ENCODE results near the gene FGD6.

FGD6 gene

DNA sequence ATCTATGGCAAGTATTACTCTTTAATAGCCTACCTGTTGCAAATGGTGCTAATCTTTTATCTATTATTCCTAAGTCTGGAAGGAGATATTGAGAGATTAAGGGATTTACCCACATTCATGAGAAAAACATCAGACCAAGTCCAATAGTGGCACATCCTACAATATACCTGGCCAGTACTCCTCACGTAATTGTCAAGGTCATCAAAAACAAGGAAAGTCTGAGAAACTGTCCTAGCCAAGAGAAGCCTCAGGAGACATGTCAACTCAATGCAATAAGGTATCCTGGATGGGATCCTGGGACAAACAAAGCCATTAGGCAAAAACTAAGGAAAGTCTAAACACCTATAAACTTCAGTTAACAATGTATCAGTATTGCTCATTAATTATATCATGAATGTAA lies 156.3 kb downstream of the FGD6 start:
- ATAC-seq, result no peak
- TF ChIP-seq PPARA (CRISPR knock-in tag; IDR thresholded peaks at IDR 0.05; ENCODE audit: borderline replicate concordance) (no peak), OSR1 (CRISPR knock-in tag; IDR thresholded peaks at IDR 0.05) (no peak), ARNTL (CRISPR knock-in tag; IDR thresholded peaks at IDR 0.05; ENCODE audit: borderline replicate concordance, low read depth) (no peak), ZNF565 (CRISPR knock-in tag; conservative IDR thresholded peaks at IDR 0.05; ENCODE audit: low read depth) (no peak), ISL1 (CRISPR knock-in tag; IDR thresholded peaks at IDR 0.05) (no peak), ESRRG (CRISPR knock-in tag; IDR thresholded peaks at IDR 0.05) (no peak), TCF4 (CRISPR knock-in tag; IDR thresholded peaks at IDR 0.05; ENCODE audit: borderline replicate concordance) (no peak), RARB (CRISPR knock-in tag; IDR thresholded peaks at IDR 0.05) (no peak), ZNF70 (CRISPR knock-in tag; IDR thresholded peaks at IDR 0.05) (no peak), SNAI2 (CRISPR knock-in tag; IDR thresholded peaks at IDR 0.05) (no peak), CSDC2 (CRISPR knock-in tag; IDR thresholded peaks at IDR 0.05) (no peak), ZFP3 (CRISPR knock-in tag; IDR thresholded peaks at IDR 0.05) (no peak), GLIS3 (CRISPR knock-in tag; IDR thresholded peaks at IDR 0.05) (no peak), ZFP30 (CRISPR knock-in tag; IDR thresholded peaks at IDR 0.05) (no peak), BACH2 (CRISPR knock-in tag; IDR thresholded peaks at IDR 0.05; ENCODE audit: borderline replicate concordance) (no peak)
- TF ChIP-seq, protein P1, sequence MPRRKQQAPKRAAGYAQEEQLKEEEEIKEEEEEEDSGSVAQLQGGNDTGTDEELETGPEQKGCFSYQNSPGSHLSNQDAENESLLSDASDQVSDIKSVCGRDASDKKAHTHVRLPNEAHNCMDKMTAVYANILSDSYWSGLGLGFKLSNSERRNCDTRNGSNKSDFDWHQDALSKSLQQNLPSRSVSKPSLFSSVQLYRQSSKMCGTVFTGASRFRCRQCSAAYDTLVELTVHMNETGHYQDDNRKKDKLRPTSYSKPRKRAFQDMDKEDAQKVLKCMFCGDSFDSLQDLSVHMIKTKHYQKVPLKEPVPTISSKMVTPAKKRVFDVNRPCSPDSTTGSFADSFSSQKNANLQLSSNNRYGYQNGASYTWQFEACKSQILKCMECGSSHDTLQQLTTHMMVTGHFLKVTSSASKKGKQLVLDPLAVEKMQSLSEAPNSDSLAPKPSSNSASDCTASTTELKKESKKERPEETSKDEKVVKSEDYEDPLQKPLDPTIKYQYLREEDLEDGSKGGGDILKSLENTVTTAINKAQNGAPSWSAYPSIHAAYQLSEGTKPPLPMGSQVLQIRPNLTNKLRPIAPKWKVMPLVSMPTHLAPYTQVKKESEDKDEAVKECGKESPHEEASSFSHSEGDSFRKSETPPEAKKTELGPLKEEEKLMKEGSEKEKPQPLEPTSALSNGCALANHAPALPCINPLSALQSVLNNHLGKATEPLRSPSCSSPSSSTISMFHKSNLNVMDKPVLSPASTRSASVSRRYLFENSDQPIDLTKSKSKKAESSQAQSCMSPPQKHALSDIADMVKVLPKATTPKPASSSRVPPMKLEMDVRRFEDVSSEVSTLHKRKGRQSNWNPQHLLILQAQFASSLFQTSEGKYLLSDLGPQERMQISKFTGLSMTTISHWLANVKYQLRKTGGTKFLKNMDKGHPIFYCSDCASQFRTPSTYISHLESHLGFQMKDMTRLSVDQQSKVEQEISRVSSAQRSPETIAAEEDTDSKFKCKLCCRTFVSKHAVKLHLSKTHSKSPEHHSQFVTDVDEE (CRISPR knock-in tag; IDR thresholded peaks at IDR 0.05), result no peak
- TF ChIP-seq, protein P2, sequence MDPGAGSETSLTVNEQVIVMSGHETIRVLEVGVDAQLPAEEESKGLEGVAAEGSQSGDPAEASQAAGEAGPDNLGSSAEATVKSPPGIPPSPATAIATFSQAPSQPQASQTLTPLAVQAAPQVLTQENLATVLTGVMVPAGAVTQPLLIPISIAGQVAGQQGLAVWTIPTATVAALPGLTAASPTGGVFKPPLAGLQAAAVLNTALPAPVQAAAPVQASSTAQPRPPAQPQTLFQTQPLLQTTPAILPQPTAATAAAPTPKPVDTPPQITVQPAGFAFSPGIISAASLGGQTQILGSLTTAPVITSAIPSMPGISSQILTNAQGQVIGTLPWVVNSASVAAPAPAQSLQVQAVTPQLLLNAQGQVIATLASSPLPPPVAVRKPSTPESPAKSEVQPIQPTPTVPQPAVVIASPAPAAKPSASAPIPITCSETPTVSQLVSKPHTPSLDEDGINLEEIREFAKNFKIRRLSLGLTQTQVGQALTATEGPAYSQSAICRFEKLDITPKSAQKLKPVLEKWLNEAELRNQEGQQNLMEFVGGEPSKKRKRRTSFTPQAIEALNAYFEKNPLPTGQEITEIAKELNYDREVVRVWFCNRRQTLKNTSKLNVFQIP (CRISPR knock-in tag; IDR thresholded peaks at IDR 0.05; ENCODE audit: borderline replicate concordance, low read depth), result no peak
- TF ChIP-seq, protein P3, sequence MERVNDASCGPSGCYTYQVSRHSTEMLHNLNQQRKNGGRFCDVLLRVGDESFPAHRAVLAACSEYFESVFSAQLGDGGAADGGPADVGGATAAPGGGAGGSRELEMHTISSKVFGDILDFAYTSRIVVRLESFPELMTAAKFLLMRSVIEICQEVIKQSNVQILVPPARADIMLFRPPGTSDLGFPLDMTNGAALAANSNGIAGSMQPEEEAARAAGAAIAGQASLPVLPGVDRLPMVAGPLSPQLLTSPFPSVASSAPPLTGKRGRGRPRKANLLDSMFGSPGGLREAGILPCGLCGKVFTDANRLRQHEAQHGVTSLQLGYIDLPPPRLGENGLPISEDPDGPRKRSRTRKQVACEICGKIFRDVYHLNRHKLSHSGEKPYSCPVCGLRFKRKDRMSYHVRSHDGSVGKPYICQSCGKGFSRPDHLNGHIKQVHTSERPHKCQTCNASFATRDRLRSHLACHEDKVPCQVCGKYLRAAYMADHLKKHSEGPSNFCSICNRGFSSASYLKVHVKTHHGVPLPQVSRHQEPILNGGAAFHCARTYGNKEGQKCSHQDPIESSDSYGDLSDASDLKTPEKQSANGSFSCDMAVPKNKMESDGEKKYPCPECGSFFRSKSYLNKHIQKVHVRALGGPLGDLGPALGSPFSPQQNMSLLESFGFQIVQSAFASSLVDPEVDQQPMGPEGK (CRISPR knock-in tag; IDR thresholded peaks at IDR 0.05; ENCODE audit: borderline replicate concordance), result no peak
- TF ChIP-seq, protein P4, sequence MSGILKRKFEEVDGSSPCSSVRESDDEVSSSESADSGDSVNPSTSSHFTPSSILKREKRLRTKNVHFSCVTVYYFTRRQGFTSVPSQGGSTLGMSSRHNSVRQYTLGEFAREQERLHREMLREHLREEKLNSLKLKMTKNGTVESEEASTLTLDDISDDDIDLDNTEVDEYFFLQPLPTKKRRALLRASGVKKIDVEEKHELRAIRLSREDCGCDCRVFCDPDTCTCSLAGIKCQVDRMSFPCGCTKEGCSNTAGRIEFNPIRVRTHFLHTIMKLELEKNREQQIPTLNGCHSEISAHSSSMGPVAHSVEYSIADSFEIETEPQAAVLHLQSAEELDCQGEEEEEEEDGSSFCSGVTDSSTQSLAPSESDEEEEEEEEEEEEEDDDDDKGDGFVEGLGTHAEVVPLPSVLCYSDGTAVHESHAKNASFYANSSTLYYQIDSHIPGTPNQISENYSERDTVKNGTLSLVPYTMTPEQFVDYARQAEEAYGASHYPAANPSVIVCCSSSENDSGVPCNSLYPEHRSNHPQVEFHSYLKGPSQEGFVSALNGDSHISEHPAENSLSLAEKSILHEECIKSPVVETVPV (CRISPR knock-in tag; IDR thresholded peaks at IDR 0.05), result no peak

DNA sequence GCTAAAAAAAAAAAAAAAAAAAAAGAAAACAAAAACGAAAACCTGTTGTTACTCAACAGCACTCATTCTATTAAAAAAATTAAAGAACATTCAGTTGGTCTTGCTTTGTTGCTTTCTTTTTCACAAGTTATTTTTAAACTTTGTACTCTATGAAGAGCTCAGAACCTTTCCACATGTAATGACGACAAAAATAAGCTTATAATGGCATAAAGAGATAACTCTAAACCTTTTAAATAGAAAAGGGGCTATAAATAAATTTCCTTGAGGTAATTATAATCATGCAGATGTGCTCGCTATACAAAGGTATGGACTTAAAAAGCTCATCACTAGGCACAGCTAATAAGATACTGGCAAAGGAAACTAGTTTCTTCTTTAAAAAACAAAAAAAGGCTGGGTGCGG lies 157.3 kb downstream of the FGD6 start:
- no peak for ATAC-seq
- TF ChIP-seq, protein P3 (CRISPR knock-in tag; IDR thresholded peaks at IDR 0.05; ENCODE audit: borderline replicate concordance), result no peak
- TF ChIP-seq ZFP30 (CRISPR knock-in tag; IDR thresholded peaks at IDR 0.05), result no peak
- no peak for TF ChIP-seq ZC3H10 (CRISPR knock-in tag; IDR thresholded peaks at IDR 0.05)
- no peak for TF ChIP-seq ISL1 (CRISPR knock-in tag; IDR thresholded peaks at IDR 0.05)
- TF ChIP-seq GLIS3 (CRISPR knock-in tag; IDR thresholded peaks at IDR 0.05), result no peak
- TF ChIP-seq PPARA (CRISPR knock-in tag; IDR thresholded peaks at IDR 0.05; ENCODE audit: borderline replicate concordance), result no peak
- no peak for TF ChIP-seq SNAI2 (CRISPR knock-in tag; IDR thresholded peaks at IDR 0.05)
- no peak for TF ChIP-seq ZFP3 (CRISPR knock-in tag; IDR thresholded peaks at IDR 0.05)

DNA sequence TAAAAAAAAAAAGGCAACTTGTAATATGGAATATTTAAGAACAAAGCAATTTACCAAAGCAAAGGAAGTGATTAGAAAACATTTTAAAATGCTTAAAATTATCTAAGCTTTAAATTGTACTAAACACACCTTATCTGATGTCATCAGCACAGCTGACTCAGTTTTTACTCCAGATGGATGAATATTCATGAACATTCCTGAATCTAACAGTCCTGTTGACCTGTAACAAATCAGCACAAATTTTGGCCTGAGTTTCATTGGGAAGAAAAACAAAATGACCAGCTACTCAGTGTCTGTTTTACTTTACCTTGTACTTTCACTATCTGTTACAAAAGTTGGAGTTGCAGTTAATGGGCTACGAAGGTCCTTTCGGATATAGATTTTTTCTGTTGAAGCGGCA lies 159.8 kb downstream of the FGD6 start:
- ATAC-seq, result no peak
- TF ChIP-seq ZFP30 (CRISPR knock-in tag; IDR thresholded peaks at IDR 0.05) (no peak), ZNF565 (CRISPR knock-in tag; conservative IDR thresholded peaks at IDR 0.05; ENCODE audit: low read depth) (no peak), ARNTL (CRISPR knock-in tag; IDR thresholded peaks at IDR 0.05; ENCODE audit: borderline replicate concordance, low read depth) (no peak)
- TF ChIP-seq, protein P4 (CRISPR knock-in tag; IDR thresholded peaks at IDR 0.05), result no peak
- TF ChIP-seq, protein P3 (CRISPR knock-in tag; IDR thresholded peaks at IDR 0.05; ENCODE audit: borderline replicate concordance), result no peak
- TF ChIP-seq, protein P5, sequence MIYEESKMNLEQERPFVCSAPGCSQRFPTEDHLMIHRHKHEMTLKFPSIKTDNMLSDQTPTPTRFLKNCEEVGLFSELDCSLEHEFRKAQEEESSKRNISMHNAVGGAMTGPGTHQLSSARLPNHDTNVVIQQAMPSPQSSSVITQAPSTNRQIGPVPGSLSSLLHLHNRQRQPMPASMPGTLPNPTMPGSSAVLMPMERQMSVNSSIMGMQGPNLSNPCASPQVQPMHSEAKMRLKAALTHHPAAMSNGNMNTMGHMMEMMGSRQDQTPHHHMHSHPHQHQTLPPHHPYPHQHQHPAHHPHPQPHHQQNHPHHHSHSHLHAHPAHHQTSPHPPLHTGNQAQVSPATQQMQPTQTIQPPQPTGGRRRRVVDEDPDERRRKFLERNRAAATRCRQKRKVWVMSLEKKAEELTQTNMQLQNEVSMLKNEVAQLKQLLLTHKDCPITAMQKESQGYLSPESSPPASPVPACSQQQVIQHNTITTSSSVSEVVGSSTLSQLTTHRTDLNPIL (CRISPR knock-in tag; IDR thresholded peaks at IDR 0.05; ENCODE audit: low read depth), result no peak
